Measurements from ENCODE around the gene BBS9.

The BBS9 gene

GRCh38 chr7:33212144-33212543, 82.8 kb downstream of the BBS9 start:
- no peak for TF ChIP-seq CTCF (IDR thresholded peaks at IDR 0.05)

GRCh38 chr7:33215992-33216391, 86.6 kb downstream of the BBS9 start:
- no peak for TF ChIP-seq CTCF (IDR thresholded peaks at IDR 0.05)

- no peak for TF ChIP-seq CTCF (IDR thresholded peaks at IDR 0.05)
These were observed 88.2 kb downstream of the BBS9 start for GRCh38 chr7:33217595-33217994.

- TF ChIP-seq CTCF (IDR thresholded peaks at IDR 0.05): no peak
These were observed 90.9 kb downstream of the BBS9 start for GRCh38 chr7:33220231-33220630.

- TF ChIP-seq CTCF (IDR thresholded peaks at IDR 0.05): no peak
These were observed 92.0 kb downstream of the BBS9 start for GRCh38 chr7:33221390-33221789.

- TF ChIP-seq CTCF (IDR thresholded peaks at IDR 0.05): no peak
These were observed 103.3 kb downstream of the BBS9 start for GRCh38 chr7:33232632-33233145.

GRCh38 chr7:33233659-33234058, 104.3 kb downstream of the BBS9 start:
- TF ChIP-seq CTCF (IDR thresholded peaks at IDR 0.05): no peak

GRCh38 chr7:33237036-33237435, 107.7 kb downstream of the BBS9 start:
- TF ChIP-seq CTCF (IDR thresholded peaks at IDR 0.05): no peak

Data from LNCAP (cell line).